GM10266 (cell line): ENCODE measurements around the gene MBD3L2.

ENCODE experiments used
- DNase-seq: peaks from one replicate; pipeline ENCODE4 v3.0.0; 2012; ENCODE audit errors: extremely low spot score
- TF ChIP-seq, protein P1 (sequence below): IDR thresholded peaks from 2 replicates; pipeline ENCODE4 v1.5.1; 2012; ENCODE audit warnings: mild to moderate bottlenecking, low read depth; ENCODE audit not compliant: control insufficient read depth, insufficient read depth; ENCODE audit errors: missing control alignments

MBD3L2 gene

DNA sequence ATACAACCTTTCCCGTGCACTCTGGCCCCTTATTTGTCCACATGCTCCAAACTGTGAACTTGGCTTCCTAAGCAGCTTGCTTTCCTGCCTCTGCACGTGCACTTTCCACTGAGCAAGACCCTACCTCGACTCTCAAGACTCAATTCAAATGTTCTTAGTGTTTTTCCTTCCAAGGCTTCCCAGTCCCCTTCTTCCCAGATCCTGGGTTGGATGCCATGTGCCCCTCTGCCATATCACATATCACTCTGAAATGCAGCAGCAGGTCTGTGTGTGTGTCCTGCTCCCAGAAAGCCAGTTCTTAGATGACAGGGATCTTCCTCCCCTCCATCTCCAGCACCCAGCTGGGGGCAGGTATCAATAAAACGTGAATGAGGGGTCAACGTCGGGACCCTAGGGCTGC lies 23.4 kb downstream of the MBD3L2 start:
- no peak for DNase-seq
- TF ChIP-seq, protein P1, sequence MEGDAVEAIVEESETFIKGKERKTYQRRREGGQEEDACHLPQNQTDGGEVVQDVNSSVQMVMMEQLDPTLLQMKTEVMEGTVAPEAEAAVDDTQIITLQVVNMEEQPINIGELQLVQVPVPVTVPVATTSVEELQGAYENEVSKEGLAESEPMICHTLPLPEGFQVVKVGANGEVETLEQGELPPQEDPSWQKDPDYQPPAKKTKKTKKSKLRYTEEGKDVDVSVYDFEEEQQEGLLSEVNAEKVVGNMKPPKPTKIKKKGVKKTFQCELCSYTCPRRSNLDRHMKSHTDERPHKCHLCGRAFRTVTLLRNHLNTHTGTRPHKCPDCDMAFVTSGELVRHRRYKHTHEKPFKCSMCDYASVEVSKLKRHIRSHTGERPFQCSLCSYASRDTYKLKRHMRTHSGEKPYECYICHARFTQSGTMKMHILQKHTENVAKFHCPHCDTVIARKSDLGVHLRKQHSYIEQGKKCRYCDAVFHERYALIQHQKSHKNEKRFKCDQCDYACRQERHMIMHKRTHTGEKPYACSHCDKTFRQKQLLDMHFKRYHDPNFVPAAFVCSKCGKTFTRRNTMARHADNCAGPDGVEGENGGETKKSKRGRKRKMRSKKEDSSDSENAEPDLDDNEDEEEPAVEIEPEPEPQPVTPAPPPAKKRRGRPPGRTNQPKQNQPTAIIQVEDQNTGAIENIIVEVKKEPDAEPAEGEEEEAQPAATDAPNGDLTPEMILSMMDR, result no peak

DNA sequence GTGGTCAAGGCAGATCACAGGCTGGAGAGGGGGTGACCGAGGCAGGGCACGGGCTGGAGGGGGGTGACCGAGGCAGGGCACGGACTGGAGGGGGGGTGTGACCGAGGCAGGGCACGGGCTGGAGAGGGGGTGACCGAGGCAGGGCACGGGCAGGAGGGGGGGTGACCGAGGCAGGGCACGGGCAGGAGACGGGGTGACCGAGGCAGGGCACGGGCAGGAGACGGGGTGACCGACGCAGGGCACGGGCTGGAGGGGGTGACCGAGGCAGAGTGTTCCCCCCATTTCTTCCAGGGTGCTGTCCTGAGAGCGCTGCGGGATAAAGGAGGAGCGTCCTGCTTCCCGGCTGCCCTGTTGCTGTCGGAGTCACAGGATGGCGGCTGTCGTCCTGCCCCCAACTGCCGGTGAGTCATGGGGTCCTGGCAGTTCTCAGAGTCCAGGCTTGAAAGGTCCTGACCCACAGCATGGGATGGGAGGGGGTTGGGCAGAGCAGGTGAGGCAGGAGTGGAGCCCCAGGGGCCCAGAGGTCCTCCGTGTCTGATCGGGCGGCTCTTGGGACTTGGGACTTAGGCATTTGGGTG lies 25.7 kb downstream of the MBD3L2 start:
- TF ChIP-seq, protein P1, result no peak
- no peak for DNase-seq

DNA sequence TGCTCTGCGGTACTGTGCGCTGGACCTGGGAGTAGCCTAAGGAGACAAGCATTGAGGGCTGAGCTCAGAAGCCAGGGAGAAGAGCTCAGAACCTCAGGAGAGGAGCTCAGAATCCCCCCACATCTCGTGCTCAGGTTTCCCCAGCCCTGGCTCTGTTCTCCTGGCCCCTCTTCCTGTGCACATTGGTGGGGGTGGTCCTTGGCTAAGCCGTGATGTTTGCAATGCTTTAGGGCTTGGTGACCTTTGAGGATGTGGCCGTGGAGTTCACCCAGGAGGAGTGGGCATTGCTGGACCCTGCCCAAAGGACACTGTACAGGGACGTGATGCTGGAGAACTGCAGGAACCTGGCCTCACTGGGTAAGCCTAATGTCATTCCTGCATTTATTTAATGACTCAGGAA lies 27.0 kb downstream of the MBD3L2 start:
- TF ChIP-seq, protein P1, result no peak
- DNase-seq, result no peak

GRCh38 chr19:7078008-7078407 lies 28.9 kb downstream of the MBD3L2 start:
- TF ChIP-seq, protein P1, result no peak

DNA sequence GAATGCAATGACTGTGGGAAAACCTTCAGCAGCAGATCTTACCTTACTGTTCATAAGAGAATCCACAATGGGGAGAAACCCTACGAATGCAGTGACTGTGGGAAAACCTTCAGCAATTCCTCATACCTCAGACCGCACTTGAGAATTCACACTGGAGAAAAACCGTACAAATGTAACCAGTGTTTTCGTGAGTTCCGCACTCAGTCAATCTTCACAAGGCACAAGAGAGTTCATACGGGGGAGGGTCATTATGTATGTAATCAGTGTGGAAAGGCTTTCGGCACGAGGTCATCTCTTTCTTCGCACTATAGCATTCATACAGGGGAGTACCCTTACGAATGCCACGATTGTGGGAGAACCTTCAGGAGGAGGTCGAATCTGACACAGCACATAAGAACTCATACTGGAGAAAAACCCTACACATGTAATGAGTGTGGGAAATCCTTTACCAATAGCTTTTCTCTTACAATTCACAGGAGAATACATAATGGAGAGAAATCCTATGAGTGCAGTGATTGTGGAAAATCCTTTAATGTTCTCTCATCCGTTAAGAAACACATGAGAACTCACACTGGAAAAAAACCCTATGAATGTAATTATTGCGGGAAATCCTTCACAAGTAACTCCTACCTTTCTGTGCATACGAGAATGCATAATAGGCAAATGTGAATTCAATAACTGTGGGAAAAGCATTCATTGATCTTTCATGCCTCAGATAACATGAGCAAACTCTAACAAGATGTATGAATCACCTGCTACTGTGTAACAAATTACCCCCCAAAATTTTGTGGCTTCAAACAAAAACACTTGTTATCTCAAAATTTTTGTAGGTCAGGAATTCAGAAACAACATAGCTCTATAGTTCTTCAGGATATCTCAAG lies 34.2 kb downstream of the MBD3L2 start:
- DNase-seq, result no peak
- TF ChIP-seq, protein P1, result no peak

More at GRCh38 chr19:7078008-7078407, 28.9 kb downstream of the MBD3L2 start:
- no peak for DNase-seq

DNA sequence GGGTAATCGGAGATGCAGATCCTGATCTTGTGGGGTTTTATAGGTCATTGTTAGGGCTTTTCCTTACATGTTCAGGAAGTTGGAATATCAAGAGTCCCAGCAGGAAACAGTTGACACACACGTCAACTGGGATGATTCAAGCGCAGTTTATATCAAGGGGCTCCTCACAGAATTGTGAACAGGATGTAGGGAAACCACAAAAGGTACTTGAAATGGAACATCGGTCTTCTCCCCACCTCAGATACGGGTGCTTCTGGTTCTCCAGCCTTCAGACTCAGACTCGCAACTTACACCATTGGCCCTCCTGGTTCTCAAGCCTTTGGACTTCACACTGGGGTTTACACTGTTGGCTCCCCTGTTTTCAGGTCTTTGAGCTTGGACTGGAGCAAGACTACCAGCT lies 39.9 kb downstream of the MBD3L2 start:
- TF ChIP-seq, protein P1, result no peak
- no peak for DNase-seq

GRCh38 chr19:7098096-7098495 lies 49.0 kb downstream of the MBD3L2 start:
- DNase-seq, result no peak
- TF ChIP-seq, protein P1, result no peak
